Stomach smooth muscle (tissue), 2 donors: ENCODE results near the gene C1orf116.

Experiments used
- H3K27ac ChIP-seq: one replicate; pipeline ENCODE4 v1.7.0; 2013; ENCODE audit warnings: mild to moderate bottlenecking, low read length, inconsistent platforms
- H3K27me3 ChIP-seq, 2 donors: one replicate each; pipeline ENCODE4 v1.7.0; 2013; ENCODE audit warnings: low read length in 2 of 2; ENCODE audit not compliant: insufficient read depth in 2 of 2, control insufficient read depth in 1 of 2
- H3K36me3 ChIP-seq, 2 donors: one replicate each; pipeline ENCODE4 v1.7.0; 2013; ENCODE audit warnings: low read length in 2 of 2; ENCODE audit not compliant: control insufficient read depth in 2 of 2, insufficient read depth in 2 of 2
- H3K4me1 ChIP-seq: one replicate; pipeline ENCODE4 v1.7.0; 2013; ENCODE audit warnings: low read length; ENCODE audit not compliant: control insufficient read depth, insufficient read depth
- H3K4me3 ChIP-seq, 2 donors: one replicate each; pipeline ENCODE4 v1.7.0; 2013; ENCODE audit warnings: low read length in 2 of 2
- H3K9ac ChIP-seq, 2 donors: one replicate each; pipeline ENCODE4 v1.7.0; 2013; ENCODE audit warnings: low read length in 2 of 2, mild to moderate bottlenecking in 1 of 2
- H3K9me3 ChIP-seq, 2 donors: one replicate each; pipeline ENCODE4 v1.7.0; 2013; ENCODE audit warnings: low read length in 2 of 2; ENCODE audit not compliant: control insufficient read depth in 2 of 2
- donor health status: healthy.
- donor health status: Pancreatic carcinoma.

The C1orf116 gene

DNA sequence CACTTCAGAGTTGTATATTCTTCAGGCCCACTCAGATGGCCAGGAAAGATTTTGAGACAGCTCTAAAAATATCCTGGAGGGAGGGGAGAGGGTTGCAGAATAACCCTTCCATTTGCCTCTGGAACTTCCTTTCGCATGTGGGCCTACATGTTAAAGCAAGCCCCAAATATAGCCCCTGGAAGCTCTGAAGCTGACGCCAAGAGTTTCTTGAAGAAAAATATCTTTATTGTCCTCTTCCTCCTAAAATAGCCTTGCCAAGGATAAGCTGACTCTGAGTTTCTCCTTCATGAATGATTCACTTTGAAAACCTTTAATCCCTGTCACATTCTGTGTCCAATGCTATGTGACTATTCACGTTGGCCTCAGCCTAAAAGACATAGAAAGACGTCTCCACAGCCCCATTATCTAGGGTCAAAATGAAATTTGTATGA, 6.4 kb downstream of the C1orf116 start:
- Histone ChIP-seq H3K4me3 (no peak overlapping the region), H3K4me1 (peaks cover 25% of the 10 kb centered on the region), H3K27ac (peak overlapping the region; percentile 64)

GRCh38 chr1:207025146-207025880, 7.2 kb downstream of the C1orf116 start:
- Histone ChIP-seq H3K27ac (peak overlapping the region; percentile 64), H3K4me1 (peaks cover 25% of the 10 kb centered on the region), H3K9me3 (no peaks in the 10 kb centered on the region)

More for the DNA sequence above, 6.4 kb downstream of the C1orf116 start:
- H3K27me3 ChIP-seq = peaks cover 0 to 1% of the 10 kb centered on the region in 2 donors
- H3K9ac ChIP-seq = no peak overlapping the region
- H3K9me3 ChIP-seq = no peaks in the 10 kb centered on the region
- no peaks in the 10 kb centered on the region for H3K36me3 ChIP-seq

DNA sequence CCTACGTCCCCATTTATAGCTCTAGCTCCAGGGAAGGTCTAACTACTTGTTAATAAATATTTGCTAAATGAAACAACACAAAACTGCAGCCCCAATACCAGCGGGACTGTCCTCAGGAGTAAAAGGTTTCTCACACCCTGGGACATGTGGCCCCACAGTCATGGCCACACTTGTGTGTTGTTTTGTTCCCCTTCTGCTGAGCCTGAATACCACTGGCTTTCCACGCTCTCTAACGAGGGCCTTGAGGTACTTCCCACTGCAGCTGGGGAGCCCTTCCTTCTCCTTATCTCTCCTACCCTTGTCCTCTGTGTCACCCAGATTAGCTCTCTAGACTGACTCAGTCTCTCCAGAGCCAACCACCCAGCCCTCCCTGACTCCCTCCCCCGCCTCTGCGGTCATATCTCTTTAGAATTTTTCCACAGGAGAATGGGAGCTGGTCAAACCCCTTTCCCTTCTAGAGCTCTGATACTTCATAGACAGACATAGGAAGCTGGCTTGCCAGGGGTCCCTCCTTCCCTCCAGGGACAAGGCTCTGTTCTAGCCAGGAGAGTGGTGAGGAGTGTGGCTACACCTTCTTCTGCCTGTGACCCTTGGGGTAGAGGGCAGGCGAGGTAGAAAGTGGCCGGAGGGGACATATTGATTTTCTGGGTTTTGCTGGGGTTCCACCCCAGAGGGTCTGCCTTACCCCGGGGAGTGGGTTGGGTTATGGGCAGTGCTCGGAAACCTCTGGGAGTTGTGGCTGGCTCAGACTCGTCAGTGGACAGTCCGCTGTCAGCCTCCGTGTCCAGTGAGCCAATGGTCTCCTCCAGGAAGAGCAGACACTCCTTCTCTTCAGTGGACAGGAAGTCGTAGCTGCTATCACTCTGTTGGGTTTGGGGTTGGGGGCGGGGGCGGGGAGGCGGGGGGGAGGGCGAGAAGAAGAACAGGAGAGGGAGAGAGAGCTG, 8.1 kb downstream of the C1orf116 start:
- Histone ChIP-seq H3K9me3 (no peaks in the 10 kb centered on the region), H3K27me3 (peaks cover 0 to 3% of the 10 kb centered on the region in 2 donors), H3K4me3 (no peak overlapping the region), H3K36me3 (no peaks in the 10 kb centered on the region), H3K4me1 (peaks cover 25% of the 10 kb centered on the region), H3K9ac (no peak overlapping the region), H3K27ac (no peak overlapping the region)

More at GRCh38 chr1:207025146-207025880, 7.2 kb downstream of the C1orf116 start:
- Histone ChIP-seq H3K36me3 (no peaks in the 10 kb centered on the region), H3K27me3 (no peaks in the 10 kb centered on the region), H3K4me3 (peak overlapping the region in 1 of 2 donors; percentile 15), H3K9ac (peak overlapping the region in 1 of 2 donors; percentile 29)

DNA sequence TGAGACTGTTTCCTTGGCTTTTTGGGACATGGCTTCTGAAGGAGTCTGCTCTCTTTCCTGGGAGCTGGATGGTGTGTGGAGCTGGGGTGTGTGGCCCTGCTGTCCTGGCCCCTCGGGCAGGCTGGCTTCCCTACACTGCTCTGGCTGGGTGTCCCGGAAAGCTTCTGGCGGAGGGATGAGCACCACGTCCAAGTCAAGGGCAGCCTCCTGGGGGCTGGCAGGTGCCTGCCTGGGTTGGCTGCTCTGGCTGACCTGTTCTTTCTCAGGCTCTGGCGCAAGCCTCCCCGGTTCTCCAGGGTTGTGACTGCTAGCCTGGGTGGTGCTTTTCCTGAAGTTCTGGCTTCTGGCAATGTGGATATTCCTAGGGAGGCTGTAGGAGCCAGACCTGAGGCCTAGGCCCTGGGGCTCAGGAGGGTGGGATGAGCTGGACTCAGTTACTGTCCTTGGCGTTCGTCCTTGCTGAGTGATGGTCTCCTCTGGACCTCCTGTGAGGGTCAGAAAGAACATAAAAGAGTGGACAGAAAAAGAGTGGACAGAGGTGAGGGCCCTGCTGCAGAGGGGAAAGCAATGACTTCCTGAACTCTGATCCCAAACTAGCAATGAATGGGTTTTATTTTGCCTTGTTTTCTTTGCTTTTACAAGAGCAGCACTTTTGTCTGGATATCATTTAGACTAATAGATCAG, 9.4 kb downstream of the C1orf116 start:
- Histone ChIP-seq H3K9ac (no peak overlapping the region), H3K36me3 (no peaks in the 10 kb centered on the region), H3K4me3 (no peak overlapping the region), H3K27me3 (peaks cover 4% of the 10 kb centered on the region in 2 donors), H3K4me1 (peaks cover 25% of the 10 kb centered on the region), H3K9me3 (no peaks in the 10 kb centered on the region), H3K27ac (no peak overlapping the region)

DNA sequence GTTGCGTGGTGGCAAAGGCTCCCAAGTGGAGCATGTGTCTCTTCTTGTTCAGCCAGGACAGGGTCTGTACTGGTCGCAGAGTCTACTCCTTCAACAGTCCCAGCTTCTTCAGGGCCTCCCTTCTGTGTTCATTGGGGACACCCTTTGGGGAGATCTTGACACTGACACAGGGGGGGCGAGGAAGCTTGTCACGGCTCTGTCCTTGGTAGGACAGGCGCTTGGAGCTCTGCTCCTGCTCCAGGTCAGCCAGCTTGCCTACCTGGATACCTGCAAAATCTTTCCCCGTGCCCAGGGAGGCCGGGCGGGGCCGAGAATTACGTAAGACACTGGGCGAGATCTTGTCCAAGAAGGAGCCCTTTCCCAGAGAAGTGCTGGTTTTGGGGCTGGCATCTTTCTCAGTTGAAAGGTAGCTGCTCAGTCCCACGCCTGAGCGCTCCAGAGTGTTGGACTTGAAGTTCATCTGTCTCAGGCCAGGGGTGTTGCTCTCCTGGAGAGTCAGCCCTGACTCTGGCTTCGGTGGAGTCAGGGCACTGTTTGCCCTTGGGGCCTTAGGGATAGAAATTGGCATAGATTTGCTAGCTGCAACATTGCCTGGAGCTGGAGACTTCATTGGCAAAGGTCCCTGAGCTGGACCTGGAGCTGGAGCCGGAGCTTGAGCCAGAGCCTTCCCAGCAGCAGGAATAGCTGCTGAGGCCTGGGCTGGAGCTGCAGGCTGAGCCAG, 10.5 kb downstream of the C1orf116 start:
- H3K4me1 ChIP-seq = peaks cover 25% of the 10 kb centered on the region
- no peak overlapping the region for H3K27ac ChIP-seq
- peaks cover 4 to 5% of the 10 kb centered on the region in 2 donors for H3K27me3 ChIP-seq

GRCh38 chr1:207021139-207021861, 11.3 kb downstream of the C1orf116 start:
- Histone ChIP-seq H3K9ac (no peak overlapping the region), H3K27me3 (peaks cover 4 to 5% of the 10 kb centered on the region in 2 donors), H3K4me1 (peaks cover 24% of the 10 kb centered on the region), H3K27ac (no peak overlapping the region), H3K9me3 (no peaks in the 10 kb centered on the region), H3K36me3 (no peaks in the 10 kb centered on the region), H3K4me3 (no peak overlapping the region)

More for the DNA sequence above, 10.5 kb downstream of the C1orf116 start:
- Histone ChIP-seq H3K36me3 (no peaks in the 10 kb centered on the region), H3K9me3 (no peaks in the 10 kb centered on the region), H3K4me3 (no peak overlapping the region), H3K9ac (no peak overlapping the region)

GRCh38 chr1:207020709-207021107, 11.8 kb downstream of the C1orf116 start:
- H3K9me3 ChIP-seq = no peaks in the 10 kb centered on the region
- no peak overlapping the region for H3K9ac ChIP-seq
- no peak overlapping the region for H3K27ac ChIP-seq
- H3K36me3 ChIP-seq = no peaks in the 10 kb centered on the region
- no peak overlapping the region for H3K4me3 ChIP-seq
- H3K27me3 ChIP-seq = peaks cover 4 to 5% of the 10 kb centered on the region in 2 donors
- H3K4me1 ChIP-seq = peaks cover 19% of the 10 kb centered on the region

DNA sequence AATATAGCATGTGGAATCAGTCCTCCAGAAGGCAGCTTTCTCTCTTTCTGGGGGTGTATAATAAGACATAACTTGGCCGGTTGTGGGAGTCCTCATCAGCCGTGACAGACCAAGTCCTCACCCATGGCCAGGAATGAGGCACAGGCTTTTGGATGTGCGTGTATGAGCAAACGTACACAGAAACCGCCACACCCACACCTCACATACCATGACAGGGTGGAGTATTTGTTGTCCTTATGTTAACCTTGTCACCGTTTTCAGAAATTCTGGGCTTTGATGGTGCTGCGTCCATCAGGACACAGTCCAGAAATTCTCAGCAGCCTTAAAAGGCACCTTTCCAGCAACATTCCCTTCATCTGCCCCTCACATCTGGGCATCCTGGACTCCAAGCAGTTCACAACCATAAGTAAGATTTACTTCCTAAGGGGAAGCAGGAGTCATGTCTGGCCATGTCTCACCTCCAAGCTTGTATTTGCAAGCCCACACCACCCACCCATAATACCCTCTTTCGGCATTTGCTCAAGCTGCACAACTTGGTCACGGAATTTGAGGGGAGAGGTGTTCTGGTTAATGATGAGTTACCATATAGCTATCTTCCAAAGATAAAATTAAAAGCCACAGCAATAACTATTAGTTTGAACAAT, 12.4 kb downstream of the C1orf116 start:
- peaks cover 14% of the 10 kb centered on the region for H3K4me1 ChIP-seq
- H3K9ac ChIP-seq = no peak overlapping the region
- no peaks in the 10 kb centered on the region for H3K9me3 ChIP-seq
- no peaks in the 10 kb centered on the region for H3K36me3 ChIP-seq
- H3K27me3 ChIP-seq = peaks cover 5 to 7% of the 10 kb centered on the region in 2 donors
- no peak overlapping the region for H3K4me3 ChIP-seq
- no peak overlapping the region for H3K27ac ChIP-seq

GRCh38 chr1:207019661-207020060, 12.9 kb downstream of the C1orf116 start:
- no peaks in the 10 kb centered on the region for H3K9me3 ChIP-seq
- peaks cover 10% of the 10 kb centered on the region for H3K4me1 ChIP-seq
- H3K36me3 ChIP-seq = no peaks in the 10 kb centered on the region
- H3K27ac ChIP-seq = no peak overlapping the region
- peaks cover 5 to 10% of the 10 kb centered on the region in 2 donors for H3K27me3 ChIP-seq
- no peak overlapping the region for H3K9ac ChIP-seq
- no peak overlapping the region for H3K4me3 ChIP-seq
